A673 (cell line): ENCODE data around the gene GABRG2. TPM values are rescaled to one million over a fixed set of nuclear protein-coding genes. Genes with fewer than 3 reads are reported as not detected.

ENCODE experiments used
- BruUV-seq: library from RNA; stranded (reverse); fragments of 400-500 nt; replicated peaks from 2 replicates; lab custom pipeline; 2021; lab: Mats Ljungman, UMichigan
- CTCF ChIA-PET: fragments of 300-600 bp; sonication (Branson Sonifier 250); formaldehyde crosslinking; loops from one replicate; lab custom pipeline; 2022; ENCODE audit warnings: antibody characterized with exemption; lab: Charles Lee
- POLR2A ChIA-PET: fragments of 300-600 bp; sonication (Branson Sonifier 250); formaldehyde crosslinking; loops from one replicate; lab custom pipeline; 2022; ENCODE audit warnings: antibody characterized with exemption; ENCODE audit not compliant: low non-redundant PET; lab: Charles Lee
- DNase-seq: peaks from one replicate; pipeline ENCODE4 v3.0.0-alpha.2; 2015; ENCODE audit warnings: low spot score
- H3K27ac ChIP-seq: fragments of 200-600 bp; sonication (generic); 2 replicates; pipeline ENCODE4 v1.5.1; 2016; ENCODE audit warnings: mixed run types, low read depth, mild to moderate bottlenecking, mixed read lengths, antibody characterized with exemption, low read length; ENCODE audit not compliant: poor library complexity, severe bottlenecking
- H3K27me3 ChIP-seq: fragments of 200-600 bp; sonication (generic); replicated peaks from 2 replicates; pipeline ENCODE4 v1.6.1; 2017; ENCODE audit warnings: mixed run types, low read depth, mild to moderate bottlenecking, mixed read lengths, antibody characterized with exemption, low read length; ENCODE audit not compliant: insufficient read depth, poor library complexity
- H3K36me3 ChIP-seq: fragments of 200-600 bp; sonication (generic); 2 replicates; pipeline ENCODE4 v1.6.1; 2016; ENCODE audit warnings: mixed run types, mild to moderate bottlenecking, mixed read lengths, antibody characterized with exemption, low read length; ENCODE audit not compliant: insufficient read depth, poor library complexity, severe bottlenecking
- H3K4me1 ChIP-seq: fragments of 200-600 bp; sonication (generic); 2 replicates; pipeline ENCODE4 v1.6.1; 2017; ENCODE audit warnings: mixed run types, mild to moderate bottlenecking, mixed read lengths, antibody characterized with exemption, low read length; ENCODE audit not compliant: insufficient read depth, poor library complexity, severe bottlenecking
- H3K4me3 ChIP-seq: fragments of 200-600 bp; sonication (generic); 2 replicates; pipeline ENCODE4 v1.5.1; 2016; ENCODE audit warnings: low read depth, mixed run types, mild to moderate bottlenecking, mixed read lengths, low read length; ENCODE audit not compliant: poor library complexity, severe bottlenecking
- H3K9me3 ChIP-seq: fragments of 200-600 bp; sonication (generic); 2 replicates; pipeline ENCODE4 v1.6.1; 2016; ENCODE audit warnings: mixed run types, low read depth, mild to moderate bottlenecking, mixed read lengths, antibody characterized with exemption, low read length; ENCODE audit not compliant: poor library complexity, severe bottlenecking
- EZH2 ChIP-seq: fragments of 200-600 bp; sonication (generic); IDR thresholded peaks from 2 replicates; pipeline ENCODE4 v1.6.1; 2017; ENCODE audit warnings: borderline replicate concordance, low read depth, mild to moderate bottlenecking, mixed read lengths, antibody characterized with exemption, low read length; ENCODE audit not compliant: poor library complexity, severe bottlenecking
- intact Hi-C: fragments of 100-400 bp; cut with micrococcal nuclease; formaldehyde crosslinking; loops from one replicate; pipeline ENCODE4 v1.10.0; 2022; ENCODE audit not compliant: unreplicated experiment
- total RNA-seq: library from RNA; stranded (reverse); gene quantifications from 2 replicates; pipeline ENCODE4 v1.2.3, GENCODE V29; 2021
- TF ChIP-seq, protein P1 (sequence below): fragments of 300-800, 200-600 bp; sonication (generic); conservative IDR thresholded peaks from 2 replicates; pipeline ENCODE4 v1.5.1; 2017; ENCODE audit warnings: low read depth, mild to moderate bottlenecking, antibody characterized with exemption, low read length, moderate library complexity, mixed read lengths

Gene GABRG2
- total RNA-seq, 1 experiment from 2014 or later, result not detected

- TF ChIP-seq, protein P1, sequence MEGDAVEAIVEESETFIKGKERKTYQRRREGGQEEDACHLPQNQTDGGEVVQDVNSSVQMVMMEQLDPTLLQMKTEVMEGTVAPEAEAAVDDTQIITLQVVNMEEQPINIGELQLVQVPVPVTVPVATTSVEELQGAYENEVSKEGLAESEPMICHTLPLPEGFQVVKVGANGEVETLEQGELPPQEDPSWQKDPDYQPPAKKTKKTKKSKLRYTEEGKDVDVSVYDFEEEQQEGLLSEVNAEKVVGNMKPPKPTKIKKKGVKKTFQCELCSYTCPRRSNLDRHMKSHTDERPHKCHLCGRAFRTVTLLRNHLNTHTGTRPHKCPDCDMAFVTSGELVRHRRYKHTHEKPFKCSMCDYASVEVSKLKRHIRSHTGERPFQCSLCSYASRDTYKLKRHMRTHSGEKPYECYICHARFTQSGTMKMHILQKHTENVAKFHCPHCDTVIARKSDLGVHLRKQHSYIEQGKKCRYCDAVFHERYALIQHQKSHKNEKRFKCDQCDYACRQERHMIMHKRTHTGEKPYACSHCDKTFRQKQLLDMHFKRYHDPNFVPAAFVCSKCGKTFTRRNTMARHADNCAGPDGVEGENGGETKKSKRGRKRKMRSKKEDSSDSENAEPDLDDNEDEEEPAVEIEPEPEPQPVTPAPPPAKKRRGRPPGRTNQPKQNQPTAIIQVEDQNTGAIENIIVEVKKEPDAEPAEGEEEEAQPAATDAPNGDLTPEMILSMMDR, result no peak
- no peak for TF ChIP-seq EZH2
- ChIA-PET CTCF (no interaction called here), POLR2A (no interaction called here)
- Histone ChIP-seq H3K9me3 (no peaks in the 10 kb centered on the region), H3K27me3 (peaks cover 21% of the 10 kb centered on the region), H3K4me1 (no peaks in the 10 kb centered on the region), H3K36me3 (no peaks in the 10 kb centered on the region), H3K27ac (no peak overlapping the region), H3K4me3 (no peak overlapping the region)
- DNase-seq, result no peak
- intact Hi-C loops, result no loop called here
- no TSS peak for BruUV-seq
Observed at GRCh38 chr5:162067162-162067561, 411 bp upstream of the GABRG2 start.

- H3K27me3 ChIP-seq, result peaks cover 21% of the 10 kb centered on the region
- BruUV-seq, result no TSS peak
- no peaks in the 10 kb centered on the region for H3K4me1 ChIP-seq
- no peak overlapping the region for H3K4me3 ChIP-seq
- TF ChIP-seq, protein P1, result no peak
- no peak for TF ChIP-seq EZH2
- DNase-seq, result peak; percentile 45
- POLR2A ChIA-PET, result no interaction called here
- no peak overlapping the region for H3K27ac ChIP-seq
- H3K36me3 ChIP-seq, result no peaks in the 10 kb centered on the region
- CTCF ChIA-PET, result no interaction called here
- intact Hi-C loops, result no loop called here
- H3K9me3 ChIP-seq, result no peaks in the 10 kb centered on the region
Observed at GRCh38 chr5:162068412-162068811, 839 bp downstream of the GABRG2 start.

GRCh38 chr5:162068936-162069335, 1.4 kb downstream of the GABRG2 start:
- ChIA-PET POLR2A (no interaction called here), CTCF (no interaction called here)
- no TSS peak for BruUV-seq

More at GRCh38 chr5:162068936-162069335, 1.4 kb downstream of the GABRG2 start:
- intact Hi-C loops, result no loop called here
- H3K4me3 ChIP-seq, result no peak overlapping the region
- peaks cover 21% of the 10 kb centered on the region for H3K27me3 ChIP-seq
- TF ChIP-seq, protein P1, result no peak
- no peak for TF ChIP-seq EZH2
- H3K27ac ChIP-seq, result no peak overlapping the region
- H3K4me1 ChIP-seq, result no peaks in the 10 kb centered on the region
- no peaks in the 10 kb centered on the region for H3K36me3 ChIP-seq
- DNase-seq, result no peak
- no peaks in the 10 kb centered on the region for H3K9me3 ChIP-seq
